ENCODE measurements around the gene BANF2. TPM values are rescaled to one million over a fixed set of nuclear protein-coding genes. Genes with fewer than 3 reads are reported as not detected.

The BANF2 gene
- total and polyA plus RNA-seq, 4 donors: not detected

DNA sequence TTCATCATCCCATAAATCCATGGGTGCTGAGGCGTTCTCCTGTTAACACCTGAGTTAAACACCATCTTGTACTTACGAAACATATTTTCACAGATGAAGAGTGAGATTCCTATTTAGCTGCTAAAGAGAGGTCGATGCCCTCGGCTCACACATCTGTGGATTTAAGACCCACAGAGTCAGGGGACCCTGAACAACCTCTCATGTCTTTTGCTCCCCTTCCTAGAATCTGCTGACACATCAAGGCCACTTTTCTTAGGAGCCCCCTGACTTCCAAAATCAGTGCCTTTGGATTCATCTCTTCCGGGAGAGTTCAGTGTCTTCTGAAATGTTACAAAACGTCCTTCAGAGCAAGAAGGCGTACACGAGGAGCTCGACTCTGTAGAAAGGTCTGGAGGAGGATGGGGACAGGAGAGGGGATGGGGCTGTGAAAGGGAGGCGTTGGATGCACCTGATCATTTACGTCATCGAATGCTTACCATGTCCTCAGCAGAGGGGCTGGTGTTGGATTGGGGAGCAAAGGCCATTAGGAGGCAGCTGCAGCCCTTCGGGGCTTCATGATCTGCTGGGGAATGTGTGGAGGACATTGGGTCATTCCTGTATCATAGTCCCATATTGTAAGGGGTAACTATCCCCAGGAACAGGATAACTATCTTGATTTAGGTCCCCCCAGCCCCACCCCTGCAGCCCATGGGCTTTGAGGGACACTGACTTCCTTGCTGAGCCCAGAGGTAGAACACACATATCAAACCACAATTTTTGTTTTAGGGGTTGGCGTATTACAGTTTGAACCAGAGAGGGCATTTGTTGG lies 22.9 kb downstream of the BANF2 start:
- no peaks in the 10 kb centered on the region for H3K36me3 ChIP-seq (ENCODE audit: control insufficient read depth in 4 of 4, insufficient read depth in 3 of 4, low read depth in 1 of 4, low read length in 3 of 4)
- H3K4me1 ChIP-seq (ENCODE audit: control insufficient read depth in 4 of 4, insufficient read depth in 4 of 4, low read length in 3 of 4): peaks cover 0 to 3% (median 1%) of the 10 kb centered on the region in 4 donors
- H3K27me3 ChIP-seq (ENCODE audit: control insufficient read depth in 4 of 4, insufficient read depth in 4 of 4, low read length in 3 of 4): no peaks in the 10 kb centered on the region
- H3K9me3 ChIP-seq (ENCODE audit: control insufficient read depth in 4 of 4, low read length in 3 of 4): no peaks in the 10 kb centered on the region
- no peak overlapping the region for H3K9ac ChIP-seq (ENCODE audit: low read depth in 1 of 2, low read length in 2 of 2)
- no peak overlapping the region for H3K4me3 ChIP-seq (ENCODE audit: low read depth in 1 of 3, low read length in 3 of 3)
- 87% methylated on average over 14 of the region's 14 CpGs for WGBS
- no peak overlapping the region for H3K27ac ChIP-seq (ENCODE audit: low read depth in 1 of 2, low read length in 2 of 2)
- TF ChIP-seq GABPA (IDR thresholded peaks at IDR 0.05 in 1 of 2, conservative IDR thresholded peaks at IDR 0.05 in 1 of 2): no peak
- TF ChIP-seq RXRA (IDR thresholded peaks at IDR 0.05): no peak
- no peak for TF ChIP-seq RAD21 (IDR thresholded peaks at IDR 0.05)
- TF ChIP-seq EGR1 (IDR thresholded peaks at IDR 0.05; ENCODE audit: low read depth in 2 of 2): no peak
- TF ChIP-seq, protein P1, sequence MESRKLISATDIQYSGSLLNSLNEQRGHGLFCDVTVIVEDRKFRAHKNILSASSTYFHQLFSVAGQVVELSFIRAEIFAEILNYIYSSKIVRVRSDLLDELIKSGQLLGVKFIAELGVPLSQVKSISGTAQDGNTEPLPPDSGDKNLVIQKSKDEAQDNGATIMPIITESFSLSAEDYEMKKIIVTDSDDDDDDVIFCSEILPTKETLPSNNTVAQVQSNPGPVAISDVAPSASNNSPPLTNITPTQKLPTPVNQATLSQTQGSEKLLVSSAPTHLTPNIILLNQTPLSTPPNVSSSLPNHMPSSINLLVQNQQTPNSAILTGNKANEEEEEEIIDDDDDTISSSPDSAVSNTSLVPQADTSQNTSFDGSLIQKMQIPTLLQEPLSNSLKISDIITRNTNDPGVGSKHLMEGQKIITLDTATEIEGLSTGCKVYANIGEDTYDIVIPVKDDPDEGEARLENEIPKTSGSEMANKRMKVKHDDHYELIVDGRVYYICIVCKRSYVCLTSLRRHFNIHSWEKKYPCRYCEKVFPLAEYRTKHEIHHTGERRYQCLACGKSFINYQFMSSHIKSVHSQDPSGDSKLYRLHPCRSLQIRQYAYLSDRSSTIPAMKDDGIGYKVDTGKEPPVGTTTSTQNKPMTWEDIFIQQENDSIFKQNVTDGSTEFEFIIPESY (IDR thresholded peaks at IDR 0.05): no peak
- no peak for TF ChIP-seq FOXA2 (IDR thresholded peaks at IDR 0.05)
- TF ChIP-seq FOXA1 (IDR thresholded peaks at IDR 0.05): no peak
- TF ChIP-seq, protein P2, sequence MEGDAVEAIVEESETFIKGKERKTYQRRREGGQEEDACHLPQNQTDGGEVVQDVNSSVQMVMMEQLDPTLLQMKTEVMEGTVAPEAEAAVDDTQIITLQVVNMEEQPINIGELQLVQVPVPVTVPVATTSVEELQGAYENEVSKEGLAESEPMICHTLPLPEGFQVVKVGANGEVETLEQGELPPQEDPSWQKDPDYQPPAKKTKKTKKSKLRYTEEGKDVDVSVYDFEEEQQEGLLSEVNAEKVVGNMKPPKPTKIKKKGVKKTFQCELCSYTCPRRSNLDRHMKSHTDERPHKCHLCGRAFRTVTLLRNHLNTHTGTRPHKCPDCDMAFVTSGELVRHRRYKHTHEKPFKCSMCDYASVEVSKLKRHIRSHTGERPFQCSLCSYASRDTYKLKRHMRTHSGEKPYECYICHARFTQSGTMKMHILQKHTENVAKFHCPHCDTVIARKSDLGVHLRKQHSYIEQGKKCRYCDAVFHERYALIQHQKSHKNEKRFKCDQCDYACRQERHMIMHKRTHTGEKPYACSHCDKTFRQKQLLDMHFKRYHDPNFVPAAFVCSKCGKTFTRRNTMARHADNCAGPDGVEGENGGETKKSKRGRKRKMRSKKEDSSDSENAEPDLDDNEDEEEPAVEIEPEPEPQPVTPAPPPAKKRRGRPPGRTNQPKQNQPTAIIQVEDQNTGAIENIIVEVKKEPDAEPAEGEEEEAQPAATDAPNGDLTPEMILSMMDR (IDR thresholded peaks at IDR 0.05; ENCODE audit: low read depth, low read length, missing input control): no peak
- TF ChIP-seq, protein P3, sequence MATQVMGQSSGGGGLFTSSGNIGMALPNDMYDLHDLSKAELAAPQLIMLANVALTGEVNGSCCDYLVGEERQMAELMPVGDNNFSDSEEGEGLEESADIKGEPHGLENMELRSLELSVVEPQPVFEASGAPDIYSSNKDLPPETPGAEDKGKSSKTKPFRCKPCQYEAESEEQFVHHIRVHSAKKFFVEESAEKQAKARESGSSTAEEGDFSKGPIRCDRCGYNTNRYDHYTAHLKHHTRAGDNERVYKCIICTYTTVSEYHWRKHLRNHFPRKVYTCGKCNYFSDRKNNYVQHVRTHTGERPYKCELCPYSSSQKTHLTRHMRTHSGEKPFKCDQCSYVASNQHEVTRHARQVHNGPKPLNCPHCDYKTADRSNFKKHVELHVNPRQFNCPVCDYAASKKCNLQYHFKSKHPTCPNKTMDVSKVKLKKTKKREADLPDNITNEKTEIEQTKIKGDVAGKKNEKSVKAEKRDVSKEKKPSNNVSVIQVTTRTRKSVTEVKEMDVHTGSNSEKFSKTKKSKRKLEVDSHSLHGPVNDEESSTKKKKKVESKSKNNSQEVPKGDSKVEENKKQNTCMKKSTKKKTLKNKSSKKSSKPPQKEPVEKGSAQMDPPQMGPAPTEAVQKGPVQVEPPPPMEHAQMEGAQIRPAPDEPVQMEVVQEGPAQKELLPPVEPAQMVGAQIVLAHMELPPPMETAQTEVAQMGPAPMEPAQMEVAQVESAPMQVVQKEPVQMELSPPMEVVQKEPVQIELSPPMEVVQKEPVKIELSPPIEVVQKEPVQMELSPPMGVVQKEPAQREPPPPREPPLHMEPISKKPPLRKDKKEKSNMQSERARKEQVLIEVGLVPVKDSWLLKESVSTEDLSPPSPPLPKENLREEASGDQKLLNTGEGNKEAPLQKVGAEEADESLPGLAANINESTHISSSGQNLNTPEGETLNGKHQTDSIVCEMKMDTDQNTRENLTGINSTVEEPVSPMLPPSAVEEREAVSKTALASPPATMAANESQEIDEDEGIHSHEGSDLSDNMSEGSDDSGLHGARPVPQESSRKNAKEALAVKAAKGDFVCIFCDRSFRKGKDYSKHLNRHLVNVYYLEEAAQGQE (IDR thresholded peaks at IDR 0.05): no peak
- DNase-seq (ENCODE audit: low spot score): no peak

DNA sequence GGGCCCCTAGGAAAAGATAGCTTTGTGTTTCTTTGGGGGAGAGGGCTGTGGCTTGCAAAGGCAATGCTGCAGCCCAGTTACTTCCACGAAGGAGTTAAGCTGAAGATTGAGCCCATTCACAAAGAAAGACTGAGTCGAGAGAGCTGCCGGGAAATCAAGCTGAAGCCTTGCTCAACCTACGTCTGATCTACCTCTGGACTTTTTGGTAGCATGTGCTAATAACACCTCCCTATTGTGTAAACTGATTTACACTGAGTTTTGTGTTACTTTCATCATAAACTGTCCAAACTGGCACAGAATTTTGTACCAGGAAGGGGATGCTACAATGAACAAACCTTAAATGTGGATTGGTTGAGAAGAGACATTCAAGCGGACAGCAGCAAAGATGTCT lies 23.5 kb downstream of the BANF2 start:
- Histone ChIP-seq H3K9me3 (ENCODE audit: control insufficient read depth in 4 of 4, low read length in 3 of 4) (no peaks in the 10 kb centered on the region), H3K27me3 (ENCODE audit: control insufficient read depth in 4 of 4, insufficient read depth in 4 of 4, low read length in 3 of 4) (no peaks in the 10 kb centered on the region), H3K27ac (ENCODE audit: low read depth in 1 of 2, low read length in 2 of 2) (no peak overlapping the region), H3K4me1 (ENCODE audit: control insufficient read depth in 4 of 4, insufficient read depth in 4 of 4, low read length in 3 of 4) (peaks cover 0 to 3% (median 1%) of the 10 kb centered on the region in 4 donors), H3K9ac (ENCODE audit: low read depth in 1 of 2, low read length in 2 of 2) (no peak overlapping the region), H3K36me3 (ENCODE audit: control insufficient read depth in 4 of 4, insufficient read depth in 3 of 4, low read depth in 1 of 4, low read length in 3 of 4) (no peaks in the 10 kb centered on the region), H3K4me3 (ENCODE audit: low read depth in 1 of 3, low read length in 3 of 3) (no peak overlapping the region)
- WGBS: 83% methylated on average over 5 of the region's 5 CpGs
- no peak for DNase-seq (ENCODE audit: low spot score)
- TF ChIP-seq NR2F2 (IDR thresholded peaks at IDR 0.05) (no peak), HNF4G (IDR thresholded peaks at IDR 0.05) (no peak), TAF1 (conservative IDR thresholded peaks at IDR 0.05) (no peak), GABPA (IDR thresholded peaks at IDR 0.05 in 1 of 2, conservative IDR thresholded peaks at IDR 0.05 in 1 of 2) (no peak), FOXA2 (IDR thresholded peaks at IDR 0.05) (no peak), HNF4A (conservative IDR thresholded peaks at IDR 0.05) (no peak), EGR1 (IDR thresholded peaks at IDR 0.05; ENCODE audit: low read depth in 2 of 2) (no peak), RAD21 (IDR thresholded peaks at IDR 0.05) (no peak), YY1 (IDR thresholded peaks at IDR 0.05) (no peak), JUND (IDR thresholded peaks at IDR 0.05) (no peak), RXRA (IDR thresholded peaks at IDR 0.05) (no peak), MAX (IDR thresholded peaks at IDR 0.05) (no peak)
- TF ChIP-seq, protein P4, sequence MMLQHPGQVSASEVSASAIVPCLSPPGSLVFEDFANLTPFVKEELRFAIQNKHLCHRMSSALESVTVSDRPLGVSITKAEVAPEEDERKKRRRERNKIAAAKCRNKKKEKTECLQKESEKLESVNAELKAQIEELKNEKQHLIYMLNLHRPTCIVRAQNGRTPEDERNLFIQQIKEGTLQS (IDR thresholded peaks at IDR 0.05): no peak
- TF ChIP-seq, protein P1 (IDR thresholded peaks at IDR 0.05): no peak
- TF ChIP-seq, protein P3 (IDR thresholded peaks at IDR 0.05): no peak

Data from liver (tissue), 9 donors.